GF-D8 (cell line): ENCODE data around the gene GAPDH.
A peak's percentile ranks its signal among the peaks of the same experiment; 100 is the strongest.
"Not testable (repeated sequence)": the region's sequence is repeated elsewhere in the genome, so short reads cannot be mapped to it uniquely, and the experiment has no call there.

Experiments used
- DNase-seq: peaks from one replicate; lab custom pipeline; 2025; lab: John Stamatoyannopoulos, UW

GAPDH gene

DNA sequence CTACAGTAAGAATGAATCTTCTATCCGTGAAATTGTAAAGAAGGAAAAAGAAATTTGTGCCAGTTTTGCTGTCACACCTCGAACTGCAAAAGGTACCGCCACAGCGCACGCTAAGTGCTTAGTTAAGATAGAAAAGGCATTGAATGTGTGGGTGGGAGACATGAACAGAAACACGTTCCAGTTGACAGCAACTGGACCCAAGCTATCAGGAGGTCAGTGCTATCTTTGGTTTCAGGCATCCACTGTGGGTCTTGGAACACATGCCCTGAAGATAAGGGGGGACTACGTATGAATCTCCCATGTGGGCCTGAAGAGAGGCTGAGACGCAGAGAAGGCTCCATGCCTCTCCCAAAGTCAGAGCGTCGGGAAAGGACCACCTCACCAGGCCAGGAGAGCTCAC, 11.7 kb downstream of the GAPDH start:
- no peak for DNase-seq

DNA sequence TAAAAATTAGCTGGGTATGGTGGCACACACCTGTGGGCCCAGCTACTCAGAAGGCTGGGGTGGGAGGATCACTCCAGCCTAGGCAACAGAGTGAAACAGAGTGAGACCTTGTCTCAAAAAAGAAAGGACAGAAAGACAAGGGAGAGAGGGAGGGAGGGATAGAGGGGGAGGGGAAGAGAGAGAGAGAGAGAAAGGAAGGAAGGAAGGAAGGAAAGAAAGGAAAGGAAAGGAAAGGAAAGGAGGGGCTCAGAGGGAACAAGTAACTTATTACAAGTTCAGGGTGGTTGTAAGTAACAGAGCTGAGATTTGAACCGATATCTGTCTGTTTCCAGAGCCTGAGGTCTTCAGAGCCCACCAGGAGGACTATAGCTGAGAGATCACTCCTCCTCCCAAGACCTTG, 13.2 kb downstream of the GAPDH start:
- no peak for DNase-seq

DNA sequence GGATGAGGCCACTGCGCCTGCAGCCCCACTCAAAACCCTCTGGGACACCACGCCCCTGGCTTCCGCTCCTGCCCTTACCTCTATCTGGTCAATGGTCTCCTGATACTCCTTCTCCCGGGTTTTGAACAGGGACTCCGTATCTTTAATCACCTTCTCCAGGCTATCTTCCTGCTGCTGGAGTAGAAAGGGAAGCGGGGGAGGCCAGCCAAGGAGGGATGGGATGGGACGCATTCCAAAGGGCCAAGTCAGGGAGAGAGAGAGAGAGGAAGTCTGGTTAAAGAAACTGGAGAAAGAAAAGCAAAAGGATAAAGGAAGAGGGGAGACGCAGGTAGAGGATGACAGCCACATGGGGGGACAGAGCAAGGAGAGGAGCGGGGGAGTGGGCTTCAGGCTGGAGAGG, 13.7 kb downstream of the GAPDH start:
- DNase-seq, result no peak

DNA sequence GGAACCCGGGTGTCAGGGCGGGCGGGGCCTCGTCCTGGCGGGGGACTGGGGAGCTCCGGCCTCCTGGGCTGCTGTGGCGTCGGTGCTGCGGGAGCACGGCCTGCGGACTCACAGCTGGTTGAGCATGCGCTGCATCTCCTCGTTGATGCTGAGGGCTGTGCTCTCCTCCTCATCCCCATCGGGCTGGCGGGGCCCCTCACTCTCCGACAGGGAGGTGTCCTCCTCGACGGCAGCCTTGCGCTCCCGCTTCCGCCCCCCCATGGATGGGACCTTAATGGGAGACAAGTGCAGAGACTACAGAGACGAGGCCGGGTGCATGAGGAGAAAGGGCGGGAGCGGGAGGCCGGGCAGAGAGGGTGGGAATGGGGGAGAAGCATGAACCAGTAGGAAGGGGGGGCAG, 14.2 kb downstream of the GAPDH start:
- no peak for DNase-seq

DNA sequence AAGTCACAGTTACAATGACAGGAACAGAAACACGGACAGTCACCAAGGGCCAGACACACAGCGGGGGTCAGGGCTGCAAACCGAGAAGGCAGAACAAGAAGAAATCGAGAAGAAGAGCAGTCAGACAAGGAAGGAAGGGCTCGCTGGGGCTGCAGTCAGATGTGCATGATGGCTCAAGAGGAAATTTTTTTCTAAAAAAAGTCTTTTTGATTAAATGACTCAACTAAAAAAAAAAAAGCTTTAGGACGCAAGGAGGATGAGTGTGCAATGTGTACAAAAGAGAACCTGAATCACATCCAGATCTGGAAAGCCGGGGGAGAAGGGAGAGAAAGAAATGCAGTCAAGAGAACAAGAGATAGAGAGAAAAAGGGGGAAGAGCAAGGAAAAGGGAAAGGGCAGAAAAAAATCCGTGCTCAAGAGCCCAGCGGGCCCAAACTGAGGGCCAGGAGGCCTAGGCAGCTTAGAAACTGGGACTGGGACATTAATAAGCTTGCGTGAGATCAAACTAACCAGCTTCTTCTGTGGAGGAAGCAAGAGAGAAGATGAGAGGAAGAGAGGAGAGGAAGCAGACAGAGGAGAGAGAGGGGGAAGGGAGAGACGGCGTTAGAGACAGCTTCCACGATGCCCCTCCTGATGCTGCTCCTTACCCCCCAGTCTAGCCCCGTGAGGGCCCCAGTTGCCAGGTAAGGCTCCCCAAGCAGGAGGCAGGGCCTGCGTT, 14.8 kb downstream of the GAPDH start:
- no peak for DNase-seq

DNA sequence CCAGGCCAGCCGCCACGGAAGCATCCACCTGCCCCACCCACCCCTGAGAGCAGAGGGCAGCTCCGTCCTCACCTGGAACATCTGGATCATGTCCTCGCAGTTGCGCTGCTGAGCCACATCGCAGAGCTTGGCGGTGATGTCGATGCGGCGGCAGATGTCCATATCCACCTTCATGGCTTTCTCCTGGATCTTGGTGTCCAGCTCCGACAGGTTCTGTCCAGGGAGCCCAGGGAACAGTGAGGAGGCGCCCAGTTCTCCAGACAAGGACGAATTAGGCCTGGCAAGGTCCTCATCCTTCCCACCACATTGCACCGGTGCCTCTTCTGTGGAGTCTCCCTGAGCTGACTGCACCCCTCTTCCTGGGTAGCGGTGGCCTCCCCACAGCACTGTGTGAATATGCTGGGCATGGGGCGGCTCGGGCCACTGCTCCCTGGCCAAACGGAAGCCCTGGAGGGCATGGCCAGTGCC, 15.4 kb downstream of the GAPDH start:
- no peak for DNase-seq

DNA sequence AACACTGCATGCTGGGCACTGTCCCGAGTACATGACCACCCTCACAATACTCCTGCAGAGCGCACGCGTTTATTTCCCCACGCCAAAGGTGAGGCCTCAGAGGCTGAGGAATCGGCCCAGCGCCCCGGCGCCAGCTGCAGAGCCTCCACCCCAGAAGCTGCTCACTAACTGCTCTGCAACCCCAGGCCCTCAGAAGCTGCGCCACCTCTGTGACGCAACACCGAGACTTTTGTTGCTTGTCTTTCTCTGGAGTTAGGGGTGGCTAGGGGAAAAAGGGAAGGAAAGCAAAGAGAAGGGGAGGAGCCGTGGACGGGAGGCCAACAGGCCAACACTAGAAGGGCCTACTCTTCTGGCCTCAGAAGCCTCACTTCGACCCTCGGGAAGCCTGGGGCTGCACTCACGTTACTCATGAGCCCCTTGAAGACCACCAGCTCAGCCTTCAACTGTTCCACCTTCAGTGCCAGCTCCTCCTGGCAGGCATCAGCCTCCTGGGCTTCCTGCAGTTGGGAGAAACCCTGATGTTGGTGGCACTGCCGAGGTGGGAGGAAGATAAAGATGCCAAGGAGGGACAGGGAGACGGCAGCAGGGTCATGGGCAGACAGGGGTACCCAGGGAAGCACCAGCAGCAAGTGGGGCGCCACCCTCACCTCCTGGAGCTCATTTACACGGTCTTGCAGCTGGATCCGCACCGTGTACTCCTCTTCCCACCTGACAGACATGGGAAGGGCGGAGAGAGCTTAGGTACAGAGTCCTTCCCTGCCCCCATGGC, 16.2 kb downstream of the GAPDH start:
- peak; percentile 89 for DNase-seq

DNA sequence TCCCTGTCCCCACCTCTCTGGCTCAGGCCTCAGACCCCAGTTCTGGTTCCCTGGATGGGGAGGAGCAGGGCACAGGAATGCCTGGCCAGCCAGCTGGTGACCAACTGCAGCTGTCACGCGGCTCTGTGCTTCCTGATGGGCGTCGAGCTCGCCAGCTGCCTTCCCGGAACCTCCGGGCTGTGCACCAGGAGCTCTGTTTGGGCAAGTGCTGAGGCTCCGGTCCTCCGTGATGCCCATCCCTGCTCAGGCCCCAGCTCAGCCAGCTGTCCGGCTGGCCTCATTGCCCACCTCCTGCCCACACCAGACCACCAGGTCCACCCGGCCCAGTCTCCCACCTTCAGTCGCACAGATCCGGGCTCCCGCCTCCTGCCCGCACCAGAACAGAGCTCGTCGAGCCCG, 16.7 kb downstream of the GAPDH start:
- DNase-seq, result no peak

DNA sequence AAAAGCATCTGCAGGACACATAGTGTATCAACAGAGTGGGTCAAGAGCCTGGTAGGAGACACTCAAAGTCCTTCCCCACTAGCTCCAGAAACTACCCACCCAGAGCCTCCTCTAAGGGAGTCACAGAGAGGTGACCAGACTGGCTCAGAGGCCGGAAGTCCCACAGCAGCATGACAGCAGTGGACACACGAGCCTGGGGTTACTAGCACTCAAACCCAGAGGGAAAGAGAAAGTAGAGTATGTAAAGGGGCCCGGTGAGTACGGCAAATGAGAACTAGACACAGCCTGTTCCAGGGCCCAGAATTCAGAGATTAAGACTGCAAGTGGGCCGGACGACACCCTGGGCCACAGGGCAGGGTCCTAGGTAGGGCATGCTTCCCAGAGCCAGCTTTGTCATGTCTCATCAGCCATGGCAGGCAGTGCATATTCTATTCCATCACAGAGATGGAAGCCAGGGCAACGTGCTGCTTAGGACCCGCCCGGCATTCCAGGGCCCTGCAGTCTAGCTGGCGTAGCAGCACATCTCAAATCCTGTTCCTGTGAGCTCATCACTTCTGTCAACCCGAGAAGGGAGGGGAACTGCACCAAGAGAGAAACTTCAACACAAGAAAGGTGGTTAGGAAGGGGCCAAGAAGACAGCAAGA, 17.3 kb downstream of the GAPDH start:
- DNase-seq, result no peak

DNA sequence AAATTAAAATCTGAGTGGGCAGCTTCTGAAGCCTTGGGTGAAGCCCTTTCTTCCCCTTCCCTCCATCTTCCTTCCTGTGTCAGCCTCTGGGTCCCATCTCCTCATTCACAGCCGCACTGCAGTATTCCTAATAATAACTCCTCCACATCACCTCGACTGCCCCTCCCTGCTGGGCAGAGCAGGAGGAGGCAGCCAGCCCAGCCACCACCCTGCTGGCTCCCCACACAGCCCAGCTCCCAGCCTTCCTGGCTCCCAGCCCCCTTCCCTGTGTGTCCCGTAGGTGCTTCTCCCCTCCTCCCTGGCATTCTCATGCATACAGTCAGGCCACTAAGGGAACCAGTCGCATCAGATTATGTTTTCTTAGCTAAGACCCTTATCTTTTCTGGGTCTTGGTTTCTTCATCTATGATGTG, 17.8 kb downstream of the GAPDH start:
- no peak for DNase-seq

DNA sequence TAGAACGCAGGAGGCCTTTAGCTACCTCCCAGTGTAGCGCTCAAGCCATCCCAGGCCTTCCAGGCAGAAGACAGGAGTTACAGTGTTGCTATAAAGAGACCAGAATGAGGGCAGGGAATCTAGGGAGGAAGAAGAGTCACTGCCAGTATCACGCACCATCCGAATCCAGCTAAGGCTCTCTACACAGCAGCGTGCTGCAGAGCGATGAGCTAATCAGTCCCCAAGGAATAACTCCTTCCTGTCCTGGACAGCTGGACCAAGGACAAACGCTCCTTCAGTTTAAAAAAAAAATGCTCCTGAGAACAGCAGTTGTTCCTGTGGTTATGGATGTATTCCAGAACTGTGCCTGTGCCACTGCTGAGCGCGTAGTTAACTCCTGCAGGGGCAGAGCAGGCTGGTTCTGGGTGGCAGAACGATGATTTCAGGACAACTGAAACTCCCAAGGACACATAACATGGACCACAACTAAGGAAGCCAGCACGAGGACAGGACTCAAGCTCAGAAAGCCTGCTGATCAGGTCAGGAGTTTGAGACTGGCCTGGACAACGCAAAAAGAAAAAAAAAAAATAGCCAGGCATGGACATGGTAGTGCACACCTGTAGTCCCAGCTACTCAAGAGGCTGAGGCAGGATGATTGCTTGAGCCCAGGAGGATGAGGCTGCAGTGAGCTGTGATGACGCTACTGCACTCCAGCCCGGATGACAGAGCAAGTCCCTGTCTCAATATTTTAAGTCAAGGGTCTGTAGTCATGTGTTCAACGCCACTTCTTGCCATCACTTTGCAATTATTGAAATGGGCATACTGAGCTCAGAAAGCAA, 18.9 kb downstream of the GAPDH start:
- DNase-seq, result no peak

DNA sequence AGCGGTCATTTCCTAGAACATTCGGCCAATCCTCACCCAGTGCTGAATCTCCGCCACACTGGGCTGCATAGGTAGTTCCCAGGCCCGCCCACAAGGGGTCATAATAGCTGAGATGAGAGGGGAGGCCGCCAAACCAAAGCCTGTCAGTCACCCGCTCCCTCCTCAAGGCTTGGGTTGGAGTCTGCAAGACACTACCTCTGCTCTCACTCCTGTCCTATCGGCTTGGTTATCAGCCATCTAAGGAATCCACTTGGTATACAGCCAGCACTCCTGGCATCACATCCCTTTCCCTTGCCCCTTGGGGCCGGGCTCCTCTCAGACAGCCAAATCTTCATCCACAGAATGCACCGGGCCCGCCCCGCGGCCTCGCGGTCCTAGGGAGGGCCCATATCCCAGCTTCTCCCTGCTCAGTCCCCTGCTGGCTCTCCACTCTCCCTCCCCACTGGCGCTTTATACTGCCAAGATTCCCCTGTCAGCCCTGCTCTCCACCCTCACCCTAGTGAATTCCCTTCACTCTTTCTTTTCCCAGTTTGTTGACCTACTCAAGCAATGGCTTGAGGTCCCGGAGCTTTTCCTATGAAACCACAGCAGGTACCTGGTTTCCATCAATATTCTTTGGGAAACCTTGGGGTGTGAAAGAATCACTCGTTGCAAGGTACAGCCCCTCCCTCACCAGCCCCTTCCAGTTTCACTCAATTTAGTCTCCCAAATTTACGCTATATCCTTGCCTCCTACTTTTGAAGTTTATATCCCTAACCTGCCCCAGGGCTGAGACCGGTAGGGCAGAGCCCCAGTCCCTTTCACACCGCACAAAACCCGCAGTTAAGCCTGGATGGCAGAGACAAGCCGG, 20.1 kb downstream of the GAPDH start:
- DNase-seq, result peak; percentile 59

DNA sequence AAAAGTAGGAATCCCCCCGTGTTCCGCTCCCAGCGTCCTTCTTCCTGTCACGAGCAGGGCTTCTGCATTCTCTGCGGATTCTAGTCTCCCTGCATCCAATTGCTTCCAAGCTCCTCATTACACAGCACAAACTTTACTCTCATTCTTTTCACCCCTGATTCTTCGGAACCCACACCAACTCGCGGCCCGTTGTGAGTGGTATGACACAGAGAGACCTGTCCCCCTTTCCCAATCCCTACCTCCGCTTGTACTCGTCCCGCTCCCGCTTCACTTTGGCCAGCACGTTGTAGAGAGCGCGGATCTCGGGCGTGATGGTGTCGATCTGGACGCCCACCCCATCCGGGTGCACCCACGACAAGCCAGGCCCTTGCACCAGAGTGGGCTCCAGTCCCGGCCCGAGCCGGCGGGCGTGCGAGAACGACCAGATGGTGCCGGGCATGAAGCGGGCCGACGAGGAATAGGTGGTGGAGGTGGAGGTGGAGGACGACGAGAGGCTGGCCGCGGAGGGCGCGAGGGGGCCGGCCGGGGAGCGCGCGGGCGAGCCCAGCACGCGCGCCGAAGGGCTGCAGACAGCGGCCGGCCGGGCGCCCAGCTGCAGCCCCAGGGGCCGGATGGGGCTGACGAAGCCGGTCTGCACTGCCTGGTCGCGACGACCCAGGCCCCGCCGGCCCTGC, 20.8 kb downstream of the GAPDH start:
- DNase-seq, result no peak

DNA sequence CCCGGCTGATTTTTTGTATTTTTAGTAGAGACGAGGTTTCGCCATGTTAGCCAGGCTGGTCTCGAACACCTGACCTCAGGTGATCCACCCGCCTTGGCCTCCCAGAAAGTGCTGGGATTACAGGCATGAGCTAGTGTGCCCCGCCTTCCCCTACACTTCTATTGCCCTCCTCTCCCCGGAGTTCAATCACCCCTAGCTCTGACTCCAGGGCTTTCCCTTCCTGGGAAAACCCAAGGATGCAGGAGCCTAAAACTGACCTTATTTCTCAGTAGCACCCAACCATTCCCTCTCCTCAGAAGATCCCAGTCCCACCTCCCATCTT, 22.1 kb downstream of the GAPDH start:
- DNase-seq, result not testable (repeated sequence)

DNA sequence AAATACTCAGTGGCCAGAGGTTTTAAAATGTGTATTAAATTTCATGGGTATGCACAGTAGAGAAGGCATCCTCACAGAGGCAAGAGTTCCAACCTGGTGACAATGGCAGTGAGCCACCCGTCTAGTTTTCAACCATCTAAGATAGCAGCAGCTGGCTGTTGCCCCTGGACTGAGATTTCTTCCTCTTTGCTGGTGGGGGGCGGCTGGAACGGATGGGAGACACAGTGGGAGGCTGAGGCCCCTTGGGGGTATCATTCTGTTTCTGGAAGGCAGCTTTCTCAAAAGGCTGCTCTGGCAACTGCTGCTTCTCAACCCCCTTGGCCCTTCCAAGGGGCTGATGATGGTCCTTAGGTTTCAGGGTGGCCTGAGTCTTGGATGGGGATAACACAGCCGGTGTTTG, 22.5 kb downstream of the GAPDH start:
- DNase-seq, result no peak

DNA sequence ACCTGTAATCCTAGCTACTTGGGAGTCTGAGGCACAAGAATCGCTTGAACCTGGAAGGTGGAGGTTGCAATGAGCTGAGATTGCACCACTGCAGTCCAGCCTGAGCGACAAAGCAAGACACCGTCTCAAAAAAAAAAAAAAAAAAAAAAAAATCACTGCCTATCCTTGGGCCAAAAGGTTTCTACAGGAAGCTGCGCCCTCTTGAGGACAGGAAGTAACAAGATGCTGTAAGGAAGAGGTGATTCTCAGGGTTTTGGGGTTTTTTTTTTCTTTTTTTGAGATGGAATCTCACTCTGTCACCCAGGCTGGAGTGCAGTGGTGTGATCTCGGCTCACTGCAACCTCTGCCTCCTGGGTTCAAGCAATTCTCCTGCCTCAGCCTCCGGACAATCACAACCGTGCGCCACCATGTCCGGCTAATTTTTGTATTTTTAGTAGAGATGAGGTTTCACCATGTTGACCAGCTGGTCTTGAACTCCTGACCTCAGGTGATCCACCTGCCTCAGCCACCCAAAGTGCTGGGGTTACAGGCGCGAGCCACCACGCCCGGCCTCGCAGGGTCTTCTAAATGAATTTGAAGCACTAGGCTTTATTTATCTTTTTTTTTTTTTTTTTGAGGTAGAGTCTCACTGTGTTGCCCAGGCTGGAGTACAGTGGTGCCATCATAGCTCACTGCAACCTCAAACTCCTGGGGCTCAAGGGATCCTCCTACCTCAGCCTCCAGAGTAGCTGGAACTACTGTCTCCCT, 23.9 kb downstream of the GAPDH start:
- DNase-seq, result peak; percentile 16

DNA sequence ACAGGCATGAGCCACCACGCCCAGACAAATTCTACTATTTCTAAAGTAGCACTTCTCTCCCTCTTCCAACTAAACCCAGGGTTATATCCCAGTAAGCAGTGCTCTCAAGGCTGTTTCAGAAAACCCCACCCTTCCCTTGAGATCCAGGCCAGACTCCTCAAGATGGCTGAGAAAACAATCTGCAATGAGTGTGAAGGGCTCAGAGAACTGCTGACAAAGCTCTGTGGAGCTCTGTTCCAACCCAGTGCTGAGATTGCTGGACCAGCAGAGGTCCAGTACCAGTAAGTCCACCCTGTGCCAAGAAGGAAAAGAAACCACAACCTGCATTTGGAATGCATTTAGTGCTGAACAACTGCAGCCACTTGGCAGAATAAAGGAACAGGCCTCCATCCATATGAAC, 25.2 kb downstream of the GAPDH start:
- DNase-seq, result no peak

DNA sequence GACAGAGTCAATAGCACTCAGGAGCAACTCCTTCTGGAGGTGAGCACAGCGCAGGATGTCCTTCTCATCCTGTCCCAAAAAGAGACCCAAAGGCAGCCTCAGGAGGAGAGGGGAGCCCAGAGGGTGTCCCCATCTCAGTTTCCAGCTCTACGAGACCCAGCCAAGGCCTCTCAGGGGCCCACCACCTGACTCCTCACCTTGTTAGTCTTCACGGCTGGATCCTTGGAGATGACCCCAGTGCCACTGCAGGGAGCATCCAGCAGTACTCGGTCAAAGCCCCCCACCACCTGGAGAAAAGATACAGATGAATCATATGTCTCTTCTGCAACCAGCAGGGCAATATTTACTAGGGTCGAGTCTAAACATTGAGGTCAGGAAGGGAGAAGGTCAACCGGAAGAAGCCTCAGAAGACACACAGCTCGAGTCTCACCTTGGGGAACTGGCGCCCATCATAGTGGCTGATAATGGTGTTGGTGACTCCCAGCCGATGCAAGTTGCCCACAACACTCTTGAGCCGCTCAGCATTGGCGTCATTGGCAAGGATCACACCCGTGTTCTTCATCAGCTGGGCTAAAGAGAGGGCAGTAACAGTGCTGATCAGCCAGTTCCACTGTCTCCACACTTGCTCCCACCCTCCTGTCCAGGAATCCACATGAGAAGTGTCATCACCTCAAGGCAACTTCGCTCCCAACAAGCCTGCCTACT, 26.3 kb downstream of the GAPDH start:
- no peak for DNase-seq

DNA sequence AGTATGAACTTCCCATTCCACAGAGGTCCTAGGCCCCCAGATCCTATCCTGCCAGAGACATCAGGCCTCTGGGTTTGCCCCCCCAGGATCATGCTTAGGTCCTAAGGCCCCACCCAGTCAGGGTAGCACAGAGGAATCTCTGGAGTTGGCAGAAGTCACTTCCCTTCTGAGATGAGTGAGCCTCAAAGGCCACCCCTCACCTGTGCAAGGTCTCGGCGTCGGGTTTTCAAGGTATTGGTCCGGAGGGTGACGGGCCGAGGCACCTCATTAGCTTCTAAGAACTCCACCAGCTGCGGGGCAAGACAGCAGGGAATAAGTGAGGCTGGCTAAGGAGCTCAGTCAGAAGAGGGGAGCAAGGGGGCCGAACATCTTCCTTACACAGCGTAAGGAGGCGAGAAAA, 28.6 kb downstream of the GAPDH start:
- no peak for DNase-seq
